AML-193 (cell line): Measurements from ENCODE around the gene MAVS.
A peak's percentile ranks its signal among the peaks of the same experiment; 100 is the strongest.
"Not testable (repeated sequence)": the region's sequence is repeated elsewhere in the genome, so short reads cannot be mapped to it uniquely, and the experiment has no call there.

Experiments
- DNase-seq, 2 experiments: peaks; one replicate each; lab custom pipeline; 2025; lab: John Stamatoyannopoulos, UW

The MAVS gene

DNA sequence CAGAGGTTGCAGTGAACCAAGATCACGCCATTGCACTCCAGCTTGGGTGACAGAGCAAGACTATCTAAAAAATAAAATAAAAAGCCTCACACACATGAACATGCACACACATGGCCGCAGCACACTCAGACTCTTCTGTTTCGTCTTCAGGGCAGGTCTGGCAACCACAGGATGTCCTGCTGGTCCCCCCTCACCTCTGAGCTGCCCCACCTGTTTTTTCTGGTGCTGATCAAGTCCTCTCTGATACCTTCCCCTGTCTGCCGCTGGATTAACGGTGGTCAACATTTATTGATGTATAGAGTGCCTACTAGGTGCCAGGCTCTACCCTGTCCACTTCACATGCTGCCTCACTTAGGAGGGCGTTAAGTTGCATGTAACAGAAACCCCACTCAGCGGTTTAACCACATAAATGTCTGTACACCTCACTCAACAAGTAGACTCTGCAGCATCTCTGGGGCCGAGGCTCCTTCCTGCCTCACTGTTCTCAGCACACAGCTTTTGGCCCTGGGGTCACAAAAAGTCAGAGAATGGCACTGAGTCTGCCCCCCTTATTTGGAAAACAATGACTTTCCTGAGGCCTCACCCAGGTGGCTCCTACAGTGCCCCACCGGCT is 30.8 kb upstream of the MAVS start:
- no peak for DNase-seq

DNA sequence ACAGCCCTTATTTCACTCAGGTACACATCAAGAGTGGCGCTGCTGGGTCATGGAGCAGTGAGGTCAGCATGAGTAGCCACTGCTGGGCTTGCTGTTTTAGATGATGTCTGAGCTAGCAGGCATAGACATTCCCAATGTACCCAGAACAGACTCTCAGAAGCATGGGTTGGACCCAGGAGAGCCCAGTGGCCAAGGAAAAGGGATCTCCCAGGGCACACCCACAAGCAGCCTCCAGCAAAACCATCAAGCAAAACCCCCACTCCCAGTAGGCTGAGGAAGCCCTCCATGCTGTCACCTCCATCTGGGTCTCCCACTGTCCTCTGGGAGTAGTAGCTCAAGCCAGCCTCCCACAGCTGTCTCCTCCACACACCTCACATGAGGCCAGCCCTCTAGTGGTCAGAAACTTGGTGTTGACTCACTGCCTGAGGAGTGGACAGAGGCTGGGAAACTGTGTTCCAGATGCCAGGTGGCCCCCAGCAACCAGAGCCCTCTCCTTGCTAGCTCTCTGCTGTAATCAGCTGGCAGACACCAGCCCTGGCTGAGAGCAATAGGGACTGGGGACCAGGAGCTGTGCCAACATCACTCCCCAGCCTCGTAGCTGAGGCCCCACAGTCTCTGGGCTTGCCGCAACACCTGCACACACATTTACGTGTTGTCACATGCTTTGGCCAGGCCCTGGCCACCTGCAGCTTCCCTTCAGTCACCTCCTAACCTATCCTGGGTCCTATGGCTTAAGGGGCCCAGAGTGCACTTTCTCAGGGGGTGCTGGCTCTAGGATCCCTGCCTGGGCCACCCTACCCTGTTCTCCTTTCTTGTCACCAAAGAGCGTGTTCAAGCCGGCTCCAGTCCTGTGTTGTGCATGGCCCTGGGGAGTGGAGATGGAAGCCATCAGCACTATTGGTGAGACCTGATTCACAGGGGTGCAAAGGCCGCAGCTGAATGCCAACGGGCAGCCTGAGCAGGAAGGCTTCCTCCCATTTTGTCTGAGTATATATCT is 28.2 kb upstream of the MAVS start:
- DNase-seq = peak; percentile 52 to 66

DNA sequence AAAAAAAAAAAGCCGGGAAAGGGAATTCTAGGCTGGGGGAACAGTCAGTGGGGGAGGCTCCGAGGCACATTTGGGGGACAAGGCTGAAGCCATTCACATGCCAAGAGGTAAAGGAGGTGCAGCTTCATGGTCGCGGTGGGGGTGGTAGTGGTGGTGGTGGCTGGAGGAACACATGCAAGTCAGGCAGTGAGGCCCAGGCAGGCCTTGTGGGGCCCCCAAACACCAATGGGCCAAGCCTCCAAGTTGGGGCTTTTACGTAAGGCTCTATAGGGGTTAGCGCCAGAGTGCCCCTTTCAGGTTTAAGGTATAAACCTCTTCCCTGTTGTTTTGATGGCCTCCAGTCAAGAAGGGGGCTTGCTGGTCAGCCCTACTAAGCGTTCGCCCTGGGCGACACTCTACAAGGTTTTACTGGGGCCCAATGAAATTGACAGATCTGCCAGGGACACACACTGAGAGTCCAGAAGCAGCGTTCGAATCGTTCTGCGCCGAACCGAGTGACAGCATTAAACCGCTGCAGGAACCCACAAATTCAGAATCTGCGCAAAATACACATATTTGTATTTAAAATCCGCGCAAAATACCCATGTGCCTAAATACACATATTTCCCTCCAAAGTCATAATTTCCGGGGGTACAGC is 27.1 kb upstream of the MAVS start:
- DNase-seq = no peak

DNA sequence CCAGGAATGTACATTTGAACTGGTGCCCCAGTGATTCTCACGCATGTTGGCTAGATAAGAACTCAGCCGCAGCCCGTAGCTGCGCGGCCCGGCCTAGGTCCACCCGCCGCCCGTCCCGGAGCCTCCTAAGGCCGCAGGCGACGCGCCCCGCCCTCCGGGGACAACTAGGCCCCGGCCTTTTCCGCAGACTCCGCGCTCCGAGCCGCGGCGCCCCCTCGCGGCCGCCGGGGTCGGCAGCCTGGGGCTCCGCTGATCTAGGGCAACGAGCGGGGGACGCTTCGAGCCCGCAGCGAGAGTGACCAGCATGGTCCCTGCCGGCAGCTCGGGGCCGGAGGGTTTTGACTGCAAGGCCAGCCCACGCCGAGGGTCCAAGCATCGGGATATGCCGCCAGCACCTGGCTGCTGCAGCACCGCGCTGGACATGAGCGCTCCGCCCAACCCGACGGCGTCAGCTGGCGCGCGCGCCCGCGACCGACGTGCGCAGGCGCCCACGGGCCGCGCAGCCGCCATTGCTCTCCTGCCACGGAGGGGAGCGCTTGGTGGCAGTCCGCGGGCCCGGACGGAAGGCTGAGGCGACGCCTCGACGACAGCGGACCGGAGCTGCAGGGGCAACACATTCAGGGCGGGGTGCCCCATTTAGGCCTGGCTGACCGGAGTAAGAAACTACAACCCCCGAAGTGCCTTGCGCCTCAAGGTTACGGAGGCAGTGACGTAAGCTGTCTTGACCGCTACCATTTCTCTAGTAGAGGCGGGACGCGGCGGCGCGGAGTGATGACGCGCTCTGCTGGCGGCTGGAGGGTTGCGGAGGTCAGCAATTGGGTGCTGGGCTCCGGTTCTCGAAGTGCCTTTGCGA is 26.4 kb upstream of the MAVS start, which contains the start of gene AP5S1:
AP5S1 (plus strand) TSS at position 500 of the 853 bp plus-strand sequence. CDS start 1,571 bp downstream, outside the sequence.
- DNase-seq = peak; percentile 90 to 94

DNA sequence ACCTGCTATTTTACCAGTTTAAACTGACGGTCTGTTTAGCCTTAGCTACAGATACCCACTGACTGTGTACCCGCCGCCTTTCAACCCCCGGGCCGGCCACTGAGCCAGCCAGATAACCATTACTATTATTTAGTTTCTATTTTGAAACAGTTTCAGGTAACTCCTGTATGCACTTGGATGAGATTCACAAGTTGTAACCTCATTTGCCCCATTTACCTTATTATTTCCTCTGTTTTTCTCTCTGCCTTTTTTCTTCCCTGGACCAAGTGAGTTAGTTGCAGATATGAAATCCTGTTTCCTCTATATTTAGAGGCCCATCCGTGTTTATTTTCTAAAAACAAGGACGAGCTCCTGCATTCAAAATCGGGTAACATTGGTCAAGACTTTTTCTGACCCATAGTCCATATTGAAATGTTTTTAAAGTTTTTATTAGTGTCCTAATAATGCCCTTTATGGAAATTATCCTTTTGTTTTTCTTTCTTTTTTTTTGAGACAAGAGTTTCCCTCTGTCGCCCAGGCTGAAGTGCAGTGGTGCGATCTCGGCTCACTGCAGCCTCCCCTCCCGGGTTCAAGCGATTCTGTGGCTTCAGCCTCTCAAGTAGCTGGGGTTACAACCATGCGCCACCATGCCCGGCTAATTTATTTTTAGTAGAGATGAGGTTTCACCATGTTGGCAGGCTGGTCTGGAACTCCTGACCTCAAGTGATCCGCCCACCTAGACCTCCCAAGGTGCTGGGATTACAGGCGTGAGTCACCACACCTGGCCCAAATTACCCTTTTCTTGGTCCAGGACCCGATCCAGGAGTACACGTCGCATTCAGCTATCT is 25.5 kb upstream of the MAVS start:
- DNase-seq = no peak

DNA sequence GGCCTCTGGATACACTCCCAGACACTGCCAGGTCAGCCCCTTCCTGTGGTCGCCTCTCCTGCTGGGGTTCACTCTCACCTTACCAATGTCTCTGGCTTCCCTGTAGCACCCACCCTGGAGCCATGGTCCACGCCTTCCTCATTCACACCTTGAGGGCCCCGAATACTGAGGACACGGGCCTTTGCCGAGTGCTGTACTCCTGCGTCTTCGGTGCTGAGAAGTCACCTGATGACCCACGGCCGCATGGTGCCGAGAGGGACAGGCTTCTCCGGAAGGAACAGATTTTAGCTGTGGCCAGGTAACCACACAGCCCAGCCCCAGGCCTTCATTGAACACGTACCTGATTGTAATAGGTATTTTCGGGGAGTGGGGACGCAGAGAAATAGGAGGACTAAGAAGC is 24.6 kb upstream of the MAVS start:
- DNase-seq = no peak

DNA sequence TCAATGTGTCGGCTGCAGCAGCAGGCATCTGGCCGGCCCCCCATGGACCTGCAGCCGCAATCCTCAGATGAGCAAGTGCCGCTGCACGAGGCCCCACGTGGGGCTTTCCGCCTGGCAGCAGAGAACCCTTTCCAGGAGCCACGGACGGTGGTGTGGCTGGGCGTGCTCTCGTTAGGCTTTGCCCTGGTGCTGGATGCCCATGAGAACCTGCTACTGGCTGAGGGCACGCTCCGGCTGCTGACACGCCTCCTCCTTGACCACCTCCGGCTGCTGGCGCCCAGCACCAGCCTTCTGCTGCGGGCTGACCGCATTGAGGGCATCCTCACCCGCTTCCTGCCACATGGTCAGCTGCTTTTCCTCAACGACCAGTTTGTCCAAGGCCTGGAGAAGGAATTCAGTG is 22.8 kb upstream of the MAVS start:
- no peak for DNase-seq

DNA sequence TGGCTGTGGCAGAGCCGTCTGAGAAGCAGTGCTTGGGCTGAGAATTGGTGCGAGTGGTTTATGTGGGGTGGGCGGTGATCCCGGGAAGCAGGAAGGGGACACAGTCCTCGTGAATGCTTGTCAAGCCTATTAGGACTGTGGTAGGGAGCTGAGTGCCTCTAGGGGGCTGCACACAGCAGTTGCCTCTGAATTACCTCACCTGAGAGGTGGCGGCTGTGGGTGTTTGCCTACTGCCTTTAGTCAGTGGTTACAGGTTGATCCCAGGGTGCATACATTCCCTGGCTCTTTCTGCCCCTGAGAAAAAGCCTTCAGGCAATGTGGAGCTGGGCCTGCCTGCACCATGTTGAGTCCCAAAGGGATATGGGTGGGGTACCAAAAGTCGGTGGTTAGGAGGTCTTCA is 21.1 kb upstream of the MAVS start:
- DNase-seq = no peak

DNA sequence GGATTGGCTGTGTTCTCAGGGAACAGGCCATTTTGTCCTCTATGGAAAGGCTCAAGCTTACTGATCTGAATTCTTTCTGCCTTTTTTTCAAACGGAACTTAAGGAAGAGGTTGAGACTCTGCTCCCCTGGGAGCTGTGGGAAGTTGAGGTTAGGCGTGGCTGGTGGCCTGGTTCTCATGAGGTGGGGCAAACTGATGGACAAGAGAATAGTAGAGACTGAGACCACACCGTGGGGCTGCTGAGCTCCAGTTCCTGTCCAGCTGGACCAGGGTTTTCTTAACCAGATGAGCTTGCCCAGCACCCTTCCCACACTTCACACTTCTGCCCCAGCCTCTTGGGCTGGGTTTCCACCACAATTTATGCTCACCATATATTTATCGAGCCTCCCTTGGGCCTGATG is 20.2 kb upstream of the MAVS start:
- no peak for DNase-seq

DNA sequence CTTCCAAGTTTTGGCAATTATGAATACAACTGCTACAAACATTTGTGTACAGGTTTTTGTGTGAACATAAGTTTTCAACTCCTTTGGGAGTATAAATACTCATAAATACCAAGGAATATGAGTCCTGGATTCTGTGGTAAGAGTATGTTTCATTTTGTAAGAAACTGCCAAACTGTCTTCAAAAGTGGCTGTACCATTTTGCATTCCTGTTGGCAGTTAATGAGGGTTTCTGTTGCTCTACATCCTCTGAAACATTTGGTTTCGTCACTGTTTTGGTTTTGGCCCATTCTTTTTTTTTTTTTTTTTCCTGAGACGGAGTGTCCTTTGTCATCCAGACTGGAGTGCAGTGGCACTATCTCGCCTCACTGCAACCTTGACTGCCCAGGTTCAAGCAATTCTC is 17.8 kb upstream of the MAVS start:
- peak; percentile 25 to 62 for DNase-seq

DNA sequence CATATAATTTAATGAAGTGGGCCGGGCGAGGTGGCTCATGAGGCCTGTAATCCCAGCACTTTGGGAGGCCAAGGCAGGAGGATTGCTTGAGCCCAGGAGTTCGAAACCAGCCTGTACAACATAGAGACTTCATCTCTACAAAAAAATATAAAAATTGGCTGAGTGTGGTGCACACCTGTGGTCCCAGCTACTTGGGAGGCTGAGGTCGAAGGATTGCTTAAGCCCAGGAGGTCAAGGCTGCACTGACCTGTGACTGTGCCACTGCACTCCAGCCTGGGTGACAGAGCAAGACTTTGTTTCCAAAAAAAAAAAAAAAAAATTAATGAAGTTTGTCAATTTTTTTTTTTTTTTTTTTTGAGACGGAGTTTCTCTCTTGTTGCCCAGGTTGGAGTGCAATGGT is 16.7 kb upstream of the MAVS start:
- not testable (repeated sequence) for DNase-seq

DNA sequence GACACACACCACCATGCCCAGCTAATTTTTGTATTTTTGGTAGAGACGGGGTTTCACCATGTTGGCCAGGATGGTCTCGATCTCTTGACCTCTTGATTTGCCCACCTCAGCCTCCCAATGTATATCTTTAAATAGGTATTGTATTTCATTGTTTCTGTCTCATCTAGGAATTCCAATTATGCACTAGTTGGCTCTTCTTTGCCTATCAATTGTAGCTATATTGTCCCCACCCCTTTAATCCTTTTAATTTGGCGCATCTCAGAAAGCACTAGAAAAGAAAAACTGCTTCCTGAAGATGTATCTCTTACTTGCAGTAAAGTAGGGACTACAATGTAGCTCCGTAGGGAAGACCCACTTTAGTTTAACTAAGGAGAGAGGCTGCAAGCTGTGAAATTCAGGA is 10.5 kb upstream of the MAVS start:
- no peak for DNase-seq

DNA sequence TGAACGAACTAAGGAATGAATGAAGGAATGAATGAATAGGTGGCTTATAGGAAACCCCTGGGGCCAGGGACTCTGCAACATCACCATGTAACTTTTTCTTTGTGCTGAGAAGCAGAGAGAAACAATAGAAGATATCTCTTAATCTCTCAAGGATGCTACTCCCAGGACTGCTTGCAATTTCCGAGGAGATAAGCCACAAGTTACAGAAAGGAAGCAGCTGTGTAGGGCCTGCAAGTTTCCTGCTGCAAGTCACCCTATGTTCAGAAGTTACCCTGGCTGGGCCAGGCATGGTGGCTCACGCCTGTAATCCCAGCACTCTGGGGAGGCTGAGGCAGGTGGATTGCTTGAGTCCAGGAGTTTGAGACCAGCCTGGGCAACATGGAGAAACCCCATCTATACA is 7.3 kb upstream of the MAVS start:
- peak; percentile 86 to 90 for DNase-seq

DNA sequence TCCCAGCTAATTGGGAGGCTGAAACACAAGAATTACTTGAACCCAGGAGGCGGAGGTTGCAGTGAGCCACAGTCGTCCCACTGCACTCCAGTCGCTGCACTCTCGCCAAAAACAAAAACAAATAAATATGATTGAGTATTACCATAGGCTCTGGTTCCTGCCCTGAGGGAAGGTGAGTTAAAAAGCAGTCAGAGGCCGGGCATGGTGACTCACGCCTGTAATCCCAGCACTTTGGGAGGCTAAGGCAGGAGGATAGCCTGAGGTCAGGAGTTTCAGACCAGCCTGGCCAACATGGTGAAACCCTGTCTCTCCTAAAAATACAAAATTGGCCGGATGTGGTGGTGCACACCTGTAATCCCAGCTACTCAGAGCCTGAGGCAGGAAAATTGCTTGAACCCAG is 6.4 kb upstream of the MAVS start:
- not testable (repeated sequence) for DNase-seq

DNA sequence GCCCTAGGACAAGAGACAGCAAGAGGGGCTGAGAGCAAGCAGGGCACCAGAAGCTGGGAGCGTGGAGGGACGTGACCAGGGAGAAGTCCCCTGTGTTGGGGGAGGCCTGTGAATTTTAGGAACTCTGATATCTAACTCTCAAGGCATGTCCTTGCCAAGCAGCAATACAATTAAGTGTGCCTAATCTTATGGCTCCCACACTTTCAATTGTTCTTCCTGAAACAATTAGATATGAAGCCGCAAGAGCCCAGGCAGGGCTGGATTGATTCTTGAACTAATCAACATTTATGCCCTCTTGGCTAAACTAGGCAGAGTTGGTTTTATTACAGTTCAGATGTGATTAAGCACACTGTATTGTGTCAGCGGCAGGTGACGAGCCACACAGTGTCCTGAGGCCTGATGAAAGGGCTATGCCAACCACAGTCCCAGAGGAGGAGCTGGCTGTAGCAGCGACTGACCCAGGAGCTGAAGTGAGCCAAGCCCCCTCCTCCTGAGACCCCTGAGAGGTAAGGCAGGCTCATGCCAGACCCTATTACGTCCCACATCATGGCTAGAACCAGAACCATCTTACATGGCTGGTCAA is 4.2 kb upstream of the MAVS start:
- no peak for DNase-seq

DNA sequence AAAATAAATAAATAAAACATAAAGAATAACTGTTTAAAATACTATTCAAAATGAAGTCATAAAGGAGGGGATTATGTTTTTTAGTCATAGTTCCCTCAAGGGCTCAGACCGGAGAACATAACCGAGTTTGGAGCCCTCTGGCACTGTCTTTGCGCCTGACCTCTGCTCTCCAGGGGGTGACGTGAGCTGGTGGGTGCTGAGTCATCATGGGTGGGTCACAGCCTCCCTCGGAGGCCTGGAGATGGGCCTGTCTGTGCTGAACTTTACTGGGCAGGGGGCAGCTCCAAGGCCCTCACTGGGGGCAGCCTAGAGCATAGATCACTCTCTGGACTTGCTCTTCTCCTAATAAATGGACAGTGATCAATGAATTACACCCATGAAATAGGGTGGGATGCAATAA is 3.1 kb upstream of the MAVS start:
- DNase-seq = no peak

DNA sequence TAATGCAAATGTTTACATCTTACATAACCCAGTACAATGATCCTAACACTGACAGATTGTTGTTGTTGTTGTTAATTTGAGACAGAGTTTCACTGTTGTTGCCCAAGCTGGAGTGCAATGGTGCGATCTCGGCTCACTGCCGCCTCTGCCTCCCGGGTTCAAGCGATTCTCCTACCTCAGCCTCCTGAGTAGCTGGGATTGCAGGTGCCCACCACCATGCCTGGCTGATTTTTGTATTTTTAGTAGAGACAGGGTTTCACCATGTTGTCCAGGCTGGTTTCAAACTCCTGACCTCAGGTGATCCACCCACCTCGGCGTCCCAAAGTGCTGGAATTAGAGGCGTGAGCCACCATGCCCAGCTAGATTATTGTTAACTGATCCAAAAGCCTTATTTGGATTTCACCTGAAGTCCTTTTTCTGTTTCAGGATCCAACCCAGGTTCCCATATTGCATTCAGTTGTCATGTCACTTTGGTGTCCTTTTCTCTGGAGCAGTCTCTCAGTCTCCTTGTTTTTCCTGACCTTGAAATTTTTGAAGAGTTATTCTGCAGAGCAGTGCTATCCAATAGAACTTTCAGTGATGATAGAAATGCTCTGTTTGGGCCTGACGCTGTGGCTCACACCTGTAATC is 2.5 kb upstream of the MAVS start:
- not testable (repeated sequence) for DNase-seq

DNA sequence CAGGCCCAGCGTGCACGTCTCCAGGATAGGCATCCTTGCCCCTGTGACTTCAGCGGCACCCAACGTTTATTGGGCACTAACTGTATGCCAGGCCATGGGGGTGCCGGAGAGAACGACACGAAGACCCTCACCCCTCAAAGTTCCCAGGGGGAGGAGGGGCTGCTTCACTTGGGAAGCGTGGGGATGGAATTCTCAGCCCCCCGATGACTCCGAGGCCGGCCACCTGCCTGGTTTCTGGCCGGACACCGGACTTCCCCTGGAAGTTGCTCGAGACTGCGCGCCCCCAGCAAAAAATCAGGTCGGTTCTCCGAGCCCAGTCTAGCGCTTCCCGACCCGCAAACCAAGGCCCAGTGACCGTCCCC is 275 bp upstream of the MAVS start:
- DNase-seq = no peak

DNA sequence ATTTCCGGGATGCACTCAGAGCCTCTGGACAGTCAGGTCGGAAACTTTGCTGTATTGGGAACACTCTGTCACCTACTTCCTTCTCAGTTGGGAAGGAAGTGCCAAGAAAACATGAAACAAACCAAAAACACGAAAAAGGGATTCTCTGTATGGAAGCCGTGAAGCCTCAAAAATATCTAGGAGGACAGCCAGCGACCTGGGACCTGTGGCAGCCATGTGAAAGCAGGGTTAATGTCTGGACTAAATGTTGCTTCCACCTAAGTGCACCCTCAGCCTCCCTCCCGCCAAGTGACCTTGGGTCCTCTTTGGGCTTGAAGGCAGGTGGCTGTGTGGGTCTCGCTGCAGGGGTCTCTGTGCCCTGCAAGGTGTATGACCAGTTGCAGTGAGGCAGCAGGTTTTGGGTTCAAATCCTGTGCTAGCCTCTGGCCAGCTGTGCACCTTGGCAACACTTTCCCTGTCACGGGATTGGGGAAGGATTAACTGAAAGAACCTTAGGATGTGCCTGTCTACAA is 851 bp downstream of the MAVS start:
- no peak for DNase-seq

DNA sequence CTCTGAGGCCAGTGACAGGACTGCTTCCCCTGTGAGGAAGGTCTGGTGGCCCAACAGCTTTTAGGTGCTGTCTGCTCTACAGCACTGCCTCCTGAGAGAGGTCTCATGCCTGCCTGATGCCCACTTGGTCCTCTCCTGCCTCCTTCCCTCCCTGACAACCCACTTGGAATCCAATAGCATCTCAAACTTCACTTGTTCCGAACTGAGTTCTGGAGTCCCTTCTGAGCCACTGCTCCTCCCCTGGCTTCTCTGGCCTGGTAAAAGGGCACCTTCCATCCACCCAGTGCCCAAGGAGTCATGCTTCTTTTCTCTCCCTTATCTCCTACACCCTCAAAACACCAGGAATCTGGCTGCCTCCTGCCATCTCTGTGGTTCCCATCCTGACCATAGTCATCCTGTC is 1.9 kb downstream of the MAVS start:
- no peak for DNase-seq
